HepG2 (cell line): ENCODE measurements around the gene UNC119B. TPM values are rescaled to one million over a fixed set of nuclear protein-coding genes. Genes with fewer than 3 reads are reported as not detected.

Source experiments
- ATAC-seq: fragments of 200-7000 bp; cut with Tn5 transposase; 3 replicates; pipeline ENCODE4 v1.9.1; 2020; ENCODE audit warnings: mild to moderate bottlenecking, moderate library complexity
- BruUV-seq: library from RNA; stranded (reverse); fragments of 400-500 nt; replicated peaks from 2 replicates; lab custom pipeline; 2021; lab: Mats Ljungman, UMichigan
- CTCF ChIA-PET: fragments of 300-600 bp; formaldehyde crosslinking; extraction: SDS; loops from one replicate; lab custom pipeline; 2021; ENCODE audit warnings: low total read pairs, inconsistent platforms, low intra/inter-chr PET ratio; lab: Yijun Ruan, JAX
- POLR2A ChIA-PET: fragments of 350-600 bp; sonication (Branson Sonifier 250); formaldehyde crosslinking; loops from one replicate; lab custom pipeline; 2020; ENCODE audit warnings: antibody characterized with exemption, inconsistent platforms; lab: Yijun Ruan, JAX
- DNase-seq: peaks from one replicate; pipeline ENCODE4 v3.0.0-alpha.2; 2015; ENCODE audit warnings: low spot score
- FAIRE-seq: peaks from 3 replicates; lab custom pipeline; 2011; peaks lifted over from hg19 to GRCh38; lab: Jason Lieb, UNC
- H2AFZ ChIP-seq: one replicate; pipeline ENCODE4 v1.6.1; 2011; ENCODE audit warnings: low read length, inconsistent platforms
- H3K27ac ChIP-seq: fragments of 300-600 bp; 3 replicates; pipeline ENCODE4 v1.8.0; 2011; ENCODE audit warnings: mixed run types, mild to moderate bottlenecking, mixed read lengths, low read length, inconsistent platforms; ENCODE audit not compliant: insufficient read depth; ENCODE audit errors: extremely low read length
- H3K27me3 ChIP-seq, 2 experiments: fragments of 200-600 bp in 1 of 2; 2 replicates in 1 of 2; 3 replicates in 1 of 2; pipeline versions ENCODE4 v1.6.0 to v1.8.0; 2011; ENCODE audit warnings: low read length in 2 of 2, mild to moderate bottlenecking in 2 of 2, moderate library complexity in 2 of 2, inconsistent platforms in 1 of 2; ENCODE audit not compliant: insufficient read depth in 2 of 2, control insufficient read depth in 1 of 2
- H3K36me3 ChIP-seq, 2 experiments: fragments of 200-600 bp in 1 of 2; replicated peaks in 1 of 2; 2 replicates in 1 of 2; 3 replicates in 1 of 2; pipeline versions ENCODE4 v1.5.1 to v1.8.0; 2011; ENCODE audit warnings: low read length in 2 of 2, inconsistent platforms in 1 of 2; ENCODE audit not compliant: insufficient read depth in 2 of 2, control insufficient read depth in 1 of 2
- H3K4me1 ChIP-seq: 2 replicates; pipeline ENCODE4 v1.5.1; 2012; ENCODE audit warnings: low read length, inconsistent platforms; ENCODE audit not compliant: insufficient read depth
- H3K4me2 ChIP-seq: 2 replicates; pipeline ENCODE4 v1.6.0; 2011; ENCODE audit warnings: low read depth, low read length, inconsistent platforms
- H3K4me3 ChIP-seq, 3 experiments: fragments of 200-600 bp in 1 of 3; sonication (generic), shearing (Covaris generic) in 1 of 3; replicated peaks in 1 of 3; 2 replicates each; pipeline ENCODE4 v1.5.1; 2011 to 2016; ENCODE audit warnings: low read length in 3 of 3, inconsistent platforms in 2 of 3, low read depth in 2 of 3, mild to moderate bottlenecking in 2 of 3, control low read depth in 1 of 3, mixed read lengths in 1 of 3; ENCODE audit not compliant: insufficient read depth in 1 of 3
- H3K79me2 ChIP-seq: one replicate; pipeline ENCODE4 v1.6.1; 2011; ENCODE audit warnings: low read length, inconsistent platforms; ENCODE audit not compliant: insufficient read depth
- H3K9ac ChIP-seq: 2 replicates; pipeline ENCODE4 v1.6.0; 2011; ENCODE audit warnings: mild to moderate bottlenecking, low read depth, low read length, inconsistent platforms; ENCODE audit not compliant: insufficient read depth
- H3K9me3 ChIP-seq: 2 replicates; pipeline ENCODE4 v1.5.1; 2012; ENCODE audit warnings: mild to moderate bottlenecking, low read length
- H4K20me1 ChIP-seq: 2 replicates; pipeline ENCODE4 v1.6.0; 2011; ENCODE audit warnings: inconsistent platforms, mild to moderate bottlenecking, low read length, moderate library complexity; ENCODE audit not compliant: insufficient read depth
- AGO2 ChIP-seq: fragments of 200-400 bp; formaldehyde crosslinking; optimal IDR thresholded peaks from 2 replicates; pipeline ENCODE3; 2017; ENCODE audit warnings: mild to moderate bottlenecking, low read depth, low read length, moderate library complexity
- BRCA1 ChIP-seq: sonication (generic); formaldehyde crosslinking; IDR thresholded peaks from 2 replicates; pipeline ENCODE4 v1.4.0; 2020; ENCODE audit warnings: missing genetic modification reagents
- CERS6 ChIP-seq: sonication (generic); formaldehyde crosslinking; IDR thresholded peaks from 2 replicates; pipeline ENCODE4 v1.5.0; 2020; ENCODE audit warnings: missing genetic modification reagents
- GATAD1 ChIP-seq: IDR thresholded peaks from 2 replicates; pipeline ENCODE4 v1.6.1; 2016; ENCODE audit warnings: missing genetic modification reagents, missing compliant biosample characterization
- PCBP1 ChIP-seq: fragments of 200-400 bp; formaldehyde crosslinking; IDR thresholded peaks from 2 replicates; pipeline ENCODE4 v1.6.1; 2017; ENCODE audit warnings: mild to moderate bottlenecking, low read depth, low read length, borderline replicate concordance
- SRF ChIP-seq: IDR thresholded peaks from 2 replicates; pipeline ENCODE4 v1.6.1; 2011; ENCODE audit warnings: mild to moderate bottlenecking, low read depth, low read length, moderate library complexity
- ZNF24 ChIP-seq: fragments of 450-650 bp; IDR thresholded peaks from 2 replicates; pipeline ENCODE4 v1.6.1; 2017; ENCODE audit warnings: antibody characterized with exemption, mild to moderate bottlenecking
- ZSCAN30 ChIP-seq: sonication (generic); formaldehyde crosslinking; IDR thresholded peaks from 2 replicates; pipeline ENCODE4 v1.5.0; 2020; ENCODE audit warnings: mild to moderate bottlenecking, missing genetic modification reagents
- WGBS: methylation state at CpG from one replicate; pipeline ENCODE4 v1.1.6; 2017; ENCODE audit warnings: low lambda C conversion rate; 5-methylcytosine and 5-hydroxymethylcytosine counted together
- in situ Hi-C: cut with HindIII; loops from 2 replicates; pipeline ENCODE4 v1.10.0; 2017; ENCODE audit warnings: low pct_unique_long_range_greater_than_20kb; ENCODE audit not compliant: extremely low pct_ligation_motif_present
- intact Hi-C: fragments of 100-400 bp; cut with micrococcal nuclease; formaldehyde crosslinking; loops from one replicate; pipeline ENCODE4 v1.10.0; 2022; ENCODE audit not compliant: unreplicated experiment
- polyA plus RNA-seq, 8 experiments: library from polyadenylated mRNA; depleted of rRNA in 3 of 8; stranded (reverse) in 7 of 8; unstranded in 1 of 8; fragments of >200 nt; fragmentation: Illumina TruSeq in 4 of 8; extraction: Trizol in 4 of 8; gene quantifications; 2 replicates each; pipeline versions ENCODE4 v1.2.1 to v1.2.3, GENCODE V29; 2011 to 2016; ENCODE audit warnings: low read depth in 4 of 8, missing spikeins in 1 of 8, mixed read lengths in 1 of 8; ENCODE audit not compliant: insufficient read depth in 1 of 8
- total RNA-seq, 5 experiments: library from RNA; depleted of rRNA; stranded (reverse); fragments of >200 nt; fragmentation: Illumina TruSeq; extraction: Trizol; gene quantifications; 2 replicates each; pipeline ENCODE4 v1.2.3, GENCODE V29; 2016; ENCODE audit warnings: low read depth in 1 of 5

UNC119B gene
- total and polyA plus RNA-seq, 2 of the 13 experiments (the other 11 are each of a cell fraction or from before 2014, with no cell fraction given): 19.6 to 19.7 TPM

GRCh38 chr12:120738252-120739030, 28.2 kb downstream of the UNC119B start:
- no peaks in the 10 kb centered on the region for H3K9me3 ChIP-seq
- no peak overlapping the region for H3K27ac ChIP-seq
- no TSS peak for BruUV-seq
- no peak for ATAC-seq
- no peak overlapping the region for H2AFZ ChIP-seq
- H3K79me2 ChIP-seq: no peaks in the 10 kb centered on the region
- 75% methylated on average over 8 of the region's 31 CpGs for WGBS
- H3K4me1 ChIP-seq: peaks cover 19% of the 10 kb centered on the region
- in situ Hi-C loops (no loop called here), intact Hi-C loops (no loop called here)
- no peak overlapping the region for H3K9ac ChIP-seq
- peak; percentile 54 for TF ChIP-seq AGO2
- no peak for TF ChIP-seq ZNF24
- 0 out of 2 replicates have a peak, but pooled peaks have one; percentile 32 for TF ChIP-seq PCBP1
- DNase-seq: no peak
- H3K27me3 ChIP-seq: no peaks in the 10 kb centered on the region
- no peak overlapping the region for H3K4me2 ChIP-seq
- POLR2A ChIA-PET: interaction anchor here (1.6 kb wide), 1 partner anchor 10 kb away, joined by 4 read pairs; no protein-coding TSS in a partner anchor
- peaks cover 0 to 1% of the 10 kb centered on the region in 2 experiments; a peak in 2 of 5 replicates for H3K36me3 ChIP-seq
- CTCF ChIA-PET: no interaction called here
- FAIRE-seq: no peak
- H4K20me1 ChIP-seq: no peaks in the 10 kb centered on the region
- no peak overlapping the region for H3K4me3 ChIP-seq

- ChIA-PET CTCF (no interaction called here), POLR2A (no interaction called here)
- H3K36me3 ChIP-seq: no peaks in the 10 kb centered on the region; a peak in 2 of 5 replicates
- no peak overlapping the region for H3K27ac ChIP-seq
- H3K4me1 ChIP-seq: peaks cover 19% of the 10 kb centered on the region
- H2AFZ ChIP-seq: no peak overlapping the region
- no peak overlapping the region for H3K9ac ChIP-seq
- FAIRE-seq (no peak), DNase-seq (no peak), ATAC-seq (no peak)
- no peaks in the 10 kb centered on the region for H3K27me3 ChIP-seq
- no peak overlapping the region for H3K4me3 ChIP-seq
- H3K9me3 ChIP-seq: no peaks in the 10 kb centered on the region
- in situ Hi-C loops: no loop called here
- BruUV-seq: TSS peak; percentile 44
- H3K4me2 ChIP-seq: no peak overlapping the region
- no peaks in the 10 kb centered on the region for H3K79me2 ChIP-seq
- intact Hi-C loops: no loop called here
- no peaks in the 10 kb centered on the region for H4K20me1 ChIP-seq
- 96% methylated on average over 14 of the region's 38 CpGs for WGBS
- TF ChIP-seq SRF (no peak), CERS6 (CRISPR knock-in tag) (no peak), AGO2 (peak; percentile 36), ZSCAN30 (no peak), BRCA1 (CRISPR knock-in tag) (no peak), GATAD1 (no peak)
Measured at GRCh38 chr12:120739031-120739762, 28.9 kb downstream of the UNC119B start.
